ENCODE data around the gene PEPD. TPM values are rescaled to one million over a fixed set of nuclear protein-coding genes. Genes with fewer than 3 reads are reported as not detected.

Gene PEPD
- total RNA-seq, 1 donor: 23.5 TPM

DNA sequence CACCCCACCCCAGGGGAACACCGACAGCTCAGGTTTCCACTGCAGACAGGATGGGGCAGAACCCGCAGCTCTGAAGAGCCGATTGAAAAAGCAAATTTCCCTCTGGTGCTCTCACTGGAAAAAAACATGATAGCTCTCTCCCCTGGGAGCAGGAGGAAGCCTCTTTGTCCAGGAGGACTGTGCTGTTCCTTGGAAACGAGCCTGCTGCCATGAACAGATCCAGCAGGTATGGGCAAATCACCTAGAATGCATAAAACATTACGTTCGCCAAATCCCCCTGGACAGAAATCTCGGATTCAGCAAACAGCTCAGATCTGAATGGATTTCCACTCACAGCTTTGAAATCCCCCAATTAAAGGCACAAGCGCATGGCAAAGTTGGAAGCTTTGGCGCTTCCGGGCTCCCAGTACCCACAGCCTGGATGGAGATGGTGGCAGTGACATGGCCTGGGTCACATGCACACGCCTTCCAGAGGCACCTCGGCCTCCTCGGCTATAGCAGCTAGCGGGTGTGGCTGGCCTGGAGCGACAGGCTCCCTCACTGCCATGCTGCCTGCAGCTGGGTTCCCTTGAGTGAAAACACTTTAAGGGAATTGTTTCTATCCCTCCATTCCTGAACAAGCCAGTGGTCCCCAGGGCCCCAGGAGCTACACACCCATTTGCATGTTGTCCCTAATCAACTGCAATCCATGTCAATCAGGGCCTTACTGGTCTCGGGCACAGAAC lies 89.0 kb downstream of the PEPD start:
- no peaks in the 10 kb centered on the region for H3K27me3 ChIP-seq (ENCODE audit: insufficient read depth, low read length)

GRCh38 chr19:33432015-33432414 lies 89.6 kb downstream of the PEPD start:
- no peaks in the 10 kb centered on the region for H3K9me3 ChIP-seq (ENCODE audit: low read depth, low read length)
- no peaks in the 10 kb centered on the region for H3K4me1 ChIP-seq (ENCODE audit: insufficient read depth, low read length)
- H3K27me3 ChIP-seq (ENCODE audit: insufficient read depth, low read length): no peaks in the 10 kb centered on the region
- H3K4me3 ChIP-seq (ENCODE audit: low read length): no peak overlapping the region

More for the DNA sequence above, 89.0 kb downstream of the PEPD start:
- no peaks in the 10 kb centered on the region for H3K9me3 ChIP-seq (ENCODE audit: low read depth, low read length)
- H3K4me1 ChIP-seq (ENCODE audit: insufficient read depth, low read length): no peaks in the 10 kb centered on the region
- no peak overlapping the region for H3K4me3 ChIP-seq (ENCODE audit: low read length)

GRCh38 chr19:33430674-33431277 lies 90.8 kb downstream of the PEPD start:
- H3K4me3 ChIP-seq (ENCODE audit: low read length): no peak overlapping the region
- no peaks in the 10 kb centered on the region for H3K4me1 ChIP-seq (ENCODE audit: insufficient read depth, low read length)
- no peaks in the 10 kb centered on the region for H3K27me3 ChIP-seq (ENCODE audit: insufficient read depth, low read length)
- no peaks in the 10 kb centered on the region for H3K9me3 ChIP-seq (ENCODE audit: low read depth, low read length)

DNA sequence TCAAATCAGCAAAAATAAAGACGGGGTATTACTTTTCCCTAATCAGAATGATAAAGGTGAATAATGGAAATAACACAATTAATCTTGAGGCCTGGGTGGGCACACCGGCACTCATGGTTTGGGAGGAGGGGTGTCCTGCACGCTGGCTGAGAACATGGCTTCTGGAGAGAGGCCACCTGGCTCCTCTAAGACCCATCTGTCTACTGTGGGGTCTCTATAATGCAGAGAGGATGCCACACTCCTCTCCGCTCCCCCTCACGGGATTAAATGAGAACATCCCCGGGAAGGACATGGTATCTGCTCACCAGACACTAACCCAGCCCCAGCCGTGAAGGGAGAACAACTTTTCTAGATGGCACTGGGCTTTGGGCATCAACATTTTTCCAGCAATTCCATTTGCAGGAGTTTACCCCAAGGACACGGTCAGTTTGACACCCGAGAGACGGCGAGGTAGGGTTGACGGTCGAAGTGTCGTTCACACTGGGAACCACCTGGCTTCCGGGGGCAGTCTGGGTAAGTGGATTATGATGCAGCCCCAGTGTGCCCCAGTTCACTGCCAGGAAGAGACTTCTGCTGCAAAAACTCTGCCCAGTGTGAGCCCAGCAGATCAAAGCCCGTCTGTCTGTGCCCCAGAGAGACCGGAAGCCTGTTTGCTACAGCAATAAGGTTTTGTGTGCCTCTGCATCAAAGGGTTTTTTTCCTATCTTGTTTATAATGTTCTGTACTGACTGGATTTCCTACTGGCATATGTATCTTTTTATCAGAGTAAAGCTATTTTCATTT lies 91.5 kb downstream of the PEPD start:
- Histone ChIP-seq H3K4me1 (ENCODE audit: insufficient read depth, low read length) (no peaks in the 10 kb centered on the region), H3K4me3 (ENCODE audit: low read length) (no peak overlapping the region), H3K27me3 (ENCODE audit: insufficient read depth, low read length) (no peaks in the 10 kb centered on the region), H3K9me3 (ENCODE audit: low read depth, low read length) (no peaks in the 10 kb centered on the region)

GRCh38 chr19:33428627-33429125 lies 92.9 kb downstream of the PEPD start:
- H3K4me3 ChIP-seq (ENCODE audit: low read length): no peak overlapping the region
- no peaks in the 10 kb centered on the region for H3K4me1 ChIP-seq (ENCODE audit: insufficient read depth, low read length)
- no peaks in the 10 kb centered on the region for H3K27me3 ChIP-seq (ENCODE audit: insufficient read depth, low read length)
- H3K9me3 ChIP-seq (ENCODE audit: low read depth, low read length): no peaks in the 10 kb centered on the region

GRCh38 chr19:33427801-33428626 lies 93.6 kb downstream of the PEPD start:
- Histone ChIP-seq H3K4me1 (ENCODE audit: insufficient read depth, low read length) (no peaks in the 10 kb centered on the region), H3K27me3 (ENCODE audit: insufficient read depth, low read length) (no peaks in the 10 kb centered on the region), H3K4me3 (ENCODE audit: low read length) (no peak overlapping the region), H3K9me3 (ENCODE audit: low read depth, low read length) (no peaks in the 10 kb centered on the region)

DNA sequence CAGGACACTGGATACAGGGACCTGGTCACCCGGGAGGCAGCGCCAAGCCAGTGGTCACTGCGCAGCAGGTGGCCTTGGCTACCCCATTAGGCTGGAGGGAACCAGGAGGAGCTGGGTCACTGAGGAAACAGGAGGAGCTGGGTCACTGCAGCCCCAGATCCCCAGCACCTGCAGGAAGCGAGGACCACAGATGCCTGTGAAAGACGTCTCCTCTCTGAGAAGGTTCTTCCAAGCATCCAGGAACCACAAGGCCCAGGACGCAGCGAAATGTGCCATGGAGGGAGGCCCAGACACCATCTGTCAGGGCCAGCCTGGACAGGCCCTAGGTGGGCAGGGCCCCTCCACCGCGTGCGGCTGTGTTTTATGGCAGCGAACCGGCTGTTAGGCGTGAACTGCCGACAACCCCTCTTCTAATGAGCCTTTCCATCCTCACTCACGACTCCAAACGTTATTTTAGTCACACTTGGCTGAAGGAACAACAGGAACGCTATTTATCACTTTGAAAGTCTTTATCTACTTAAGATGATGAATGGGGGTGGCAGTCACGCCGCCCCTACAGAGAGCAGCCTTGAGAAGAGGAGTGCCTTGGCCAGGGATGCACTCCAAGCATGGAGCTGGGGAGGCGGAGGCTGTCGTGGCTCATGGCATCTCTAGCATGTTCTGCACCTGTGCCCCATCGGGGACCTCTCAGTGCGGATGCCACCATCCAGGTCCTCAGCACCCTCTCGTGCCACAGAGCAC lies 94.8 kb downstream of the PEPD start:
- Histone ChIP-seq H3K4me3 (ENCODE audit: low read length) (no peak overlapping the region), H3K4me1 (ENCODE audit: insufficient read depth, low read length) (no peaks in the 10 kb centered on the region), H3K9me3 (ENCODE audit: low read depth, low read length) (no peaks in the 10 kb centered on the region), H3K27me3 (ENCODE audit: insufficient read depth, low read length) (no peaks in the 10 kb centered on the region)

DNA sequence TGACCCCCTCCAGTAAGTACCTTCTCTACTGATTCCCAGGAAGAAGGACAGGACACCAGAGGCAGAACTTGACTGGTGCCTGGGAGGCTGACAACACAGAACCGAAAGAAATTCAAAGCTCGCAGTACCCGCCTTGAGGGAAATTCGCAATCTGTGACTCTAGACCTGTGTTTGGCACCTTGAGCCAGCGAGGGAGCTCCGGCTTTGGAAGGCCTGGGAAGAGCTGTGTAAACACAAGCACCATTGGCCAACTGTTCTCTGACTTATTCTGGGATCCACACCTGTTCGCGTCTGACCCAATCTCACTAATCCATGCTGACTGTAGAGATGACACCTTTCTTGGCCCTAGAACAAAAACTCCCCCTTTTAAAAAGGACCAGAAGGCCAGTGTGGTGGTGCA lies 97.4 kb downstream of the PEPD start:
- no peaks in the 10 kb centered on the region for H3K4me1 ChIP-seq (ENCODE audit: insufficient read depth, low read length)
- H3K9me3 ChIP-seq (ENCODE audit: low read depth, low read length): no peaks in the 10 kb centered on the region
- H3K4me3 ChIP-seq (ENCODE audit: low read length): no peak overlapping the region
- no peaks in the 10 kb centered on the region for H3K27me3 ChIP-seq (ENCODE audit: insufficient read depth, low read length)

DNA sequence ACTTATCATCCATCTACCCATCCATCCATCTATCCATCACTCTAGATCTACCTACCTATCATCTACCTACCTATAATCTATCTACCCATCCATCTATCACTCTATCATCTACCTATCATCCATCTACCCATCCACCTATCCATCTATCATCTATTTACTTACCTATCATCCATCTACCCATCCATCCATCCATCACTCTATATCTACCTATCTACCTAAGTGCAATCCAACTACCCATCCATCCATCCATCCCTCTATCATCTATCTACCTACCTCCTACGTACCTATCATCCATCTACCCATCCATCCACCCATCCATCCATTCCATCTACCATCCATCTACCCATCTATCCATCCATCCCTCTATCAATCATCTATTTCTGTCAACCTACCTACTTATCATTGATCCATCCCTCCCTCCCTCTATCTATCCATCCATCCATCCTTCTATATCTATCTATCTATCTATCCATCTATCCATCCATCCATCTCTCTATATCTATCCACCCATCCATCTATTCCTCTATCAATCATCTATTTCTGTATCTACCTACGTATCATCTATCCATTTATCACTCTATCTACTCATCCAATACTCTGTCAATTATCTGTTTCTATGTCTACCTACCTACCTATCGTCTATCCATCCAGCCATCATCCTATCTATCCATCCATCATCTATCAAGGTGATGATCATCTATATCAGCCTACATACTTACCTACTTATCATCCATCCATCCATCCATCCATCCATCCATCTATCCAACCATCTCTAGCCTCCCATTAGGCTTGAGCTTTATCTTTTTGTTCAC lies 99.0 kb downstream of the PEPD start:
- Histone ChIP-seq H3K4me3 (ENCODE audit: low read length) (no peak overlapping the region), H3K9me3 (ENCODE audit: low read depth, low read length) (no peaks in the 10 kb centered on the region)

GRCh38 chr19:33421368-33421767 lies 100.2 kb downstream of the PEPD start:
- Histone ChIP-seq H3K27me3 (ENCODE audit: insufficient read depth, low read length) (no peaks in the 10 kb centered on the region), H3K4me1 (ENCODE audit: insufficient read depth, low read length) (peaks cover 2% of the 10 kb centered on the region), H3K4me3 (ENCODE audit: low read length) (no peak overlapping the region), H3K9me3 (ENCODE audit: low read depth, low read length) (no peaks in the 10 kb centered on the region)

More for the DNA sequence above, 99.0 kb downstream of the PEPD start:
- Histone ChIP-seq H3K27me3 (ENCODE audit: insufficient read depth, low read length) (no peaks in the 10 kb centered on the region), H3K4me1 (ENCODE audit: insufficient read depth, low read length) (no peaks in the 10 kb centered on the region)

- Histone ChIP-seq H3K4me3 (ENCODE audit: low read length) (no peak overlapping the region), H3K27me3 (ENCODE audit: insufficient read depth, low read length) (no peaks in the 10 kb centered on the region), H3K4me1 (ENCODE audit: insufficient read depth, low read length) (peaks cover 6% of the 10 kb centered on the region), H3K9me3 (ENCODE audit: low read depth, low read length) (no peaks in the 10 kb centered on the region)
Observed at GRCh38 chr19:33420821-33421220, 100.8 kb downstream of the PEPD start.

DNA sequence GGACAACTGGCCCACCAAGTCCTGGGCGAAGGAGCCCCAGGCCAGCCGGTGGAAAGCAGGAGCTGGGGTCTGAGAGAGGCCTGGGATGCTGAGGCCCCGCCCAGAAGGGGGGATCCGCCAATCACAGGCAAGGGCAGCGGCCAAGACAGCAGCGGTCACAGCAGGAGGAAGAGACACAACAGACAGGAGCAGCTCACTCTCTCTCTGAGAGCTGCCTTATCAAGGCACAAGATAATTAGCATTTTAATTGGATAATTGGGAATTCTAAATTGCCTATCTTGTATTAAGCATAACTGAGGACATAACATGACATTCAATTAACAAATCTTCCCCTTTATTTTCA lies 101.8 kb downstream of the PEPD start:
- H3K27me3 ChIP-seq (ENCODE audit: insufficient read depth, low read length): no peaks in the 10 kb centered on the region
- no peak overlapping the region for H3K4me3 ChIP-seq (ENCODE audit: low read length)
- no peaks in the 10 kb centered on the region for H3K9me3 ChIP-seq (ENCODE audit: low read depth, low read length)
- H3K4me1 ChIP-seq (ENCODE audit: insufficient read depth, low read length): peaks cover 6% of the 10 kb centered on the region

- Histone ChIP-seq H3K27me3 (ENCODE audit: insufficient read depth, low read length) (no peaks in the 10 kb centered on the region), H3K4me1 (ENCODE audit: insufficient read depth, low read length) (peaks cover 6% of the 10 kb centered on the region), H3K9me3 (ENCODE audit: low read depth, low read length) (no peaks in the 10 kb centered on the region), H3K4me3 (ENCODE audit: low read length) (no peak overlapping the region)
Observed at GRCh38 chr19:33418871-33419787, 102.5 kb downstream of the PEPD start.
